ENCODE measurements around the gene IMPA2.

- TF ChIP-seq MXI1 (IDR thresholded peaks at IDR 0.05; ENCODE audit: borderline replicate concordance, low read depth, low read length) (no peak), CTCF (conservative IDR thresholded peaks at IDR 0.05; ENCODE audit: low read depth, low read length) (no peak), SMC3 (IDR thresholded peaks at IDR 0.05; ENCODE audit: low read depth, low read length) (no peak)
These were observed 68.9 kb downstream of the IMPA2 start for GRCh38 chr18:12049978-12050811.
